PC-3 (cell line): Measurements from ENCODE around the gene FAM98B.

Source experiments
- CTCF ChIP-seq: fragments of 300-600 bp; sonication (generic); conservative IDR thresholded peaks from 2 replicates; pipeline ENCODE4 v1.5.1; 2017; ENCODE audit warnings: antibody characterized with exemption, low read depth, mild to moderate bottlenecking, low read length
- EZH2phosphoT487 ChIP-seq: fragments of 300-600 bp; sonication (generic); IDR thresholded peaks from 2 replicates; pipeline ENCODE4 v1.6.1; 2018; ENCODE audit warnings: mild to moderate bottlenecking, antibody characterized with exemption, low read length, borderline replicate concordance

GRCh38 chr15:38532728-38533127, 78.8 kb downstream of the FAM98B start:
- TF ChIP-seq CTCF: no peak
- no peak for TF ChIP-seq EZH2phosphoT487
